Hematopoietic multipotent progenitor cell treated with erythropoietin and hydrocortisone succinate and interleukin-3 and kit ligand, for 8 days (in vitro differentiated cells): ENCODE data around the gene PRODH2.

Experiments
- DNase-seq: peaks from one replicate; pipeline ENCODE4 v3.0.0-alpha.2; 2015

The PRODH2 gene

GRCh38 chr19:35793381-35794165 is 19.1 kb downstream of the PRODH2 start:
- DNase-seq = no peak

DNA sequence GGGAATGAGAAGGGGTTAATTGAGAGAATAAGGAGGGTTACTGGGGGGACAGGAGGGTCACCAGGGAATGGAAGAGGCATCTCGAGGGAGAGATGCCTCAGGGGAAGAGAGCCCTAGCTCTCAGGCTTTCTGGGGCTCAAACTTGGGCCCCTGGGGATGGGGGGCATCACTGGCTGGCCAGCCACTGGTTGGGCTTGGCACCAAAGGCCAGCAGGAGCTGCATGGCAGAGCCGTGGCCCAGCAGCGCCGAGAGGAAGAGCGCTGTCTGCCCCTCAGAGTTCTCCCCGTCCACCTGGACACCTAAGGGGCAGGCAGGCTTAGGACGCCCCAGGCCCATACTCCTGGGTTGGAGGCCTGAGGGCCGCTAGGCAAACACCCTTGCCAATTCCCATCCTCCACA is 19.8 kb downstream of the PRODH2 start:
- DNase-seq = no peak

- no peak for DNase-seq
Observed at GRCh38 chr19:35792312-35792711, 20.3 kb downstream of the PRODH2 start.

DNA sequence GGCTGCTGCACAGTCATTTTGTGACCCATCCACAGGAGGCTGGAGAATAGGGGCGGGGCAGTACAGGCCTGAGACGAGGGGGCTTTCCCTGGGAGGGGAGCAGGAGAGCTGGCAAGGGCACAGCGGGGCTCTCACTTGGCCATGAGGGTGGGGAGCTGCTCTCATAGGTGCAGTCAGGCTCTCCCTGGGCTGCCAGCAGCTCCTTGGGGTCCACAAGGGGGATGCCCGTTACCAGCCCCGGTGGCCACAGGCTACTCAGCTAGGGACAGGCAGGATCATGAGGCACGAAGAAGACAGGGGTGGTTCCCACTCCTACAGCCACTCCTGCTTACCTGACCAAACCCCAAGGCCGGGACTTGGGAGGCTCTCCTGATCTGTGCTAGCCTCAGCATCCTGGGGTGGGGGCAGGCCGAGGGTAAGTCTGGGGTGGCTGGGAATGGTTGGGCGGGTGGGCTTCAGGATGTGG is 20.8 kb downstream of the PRODH2 start:
- DNase-seq = no peak

- DNase-seq = no peak
Observed at GRCh38 chr19:35790981-35791813, 21.4 kb downstream of the PRODH2 start.

DNA sequence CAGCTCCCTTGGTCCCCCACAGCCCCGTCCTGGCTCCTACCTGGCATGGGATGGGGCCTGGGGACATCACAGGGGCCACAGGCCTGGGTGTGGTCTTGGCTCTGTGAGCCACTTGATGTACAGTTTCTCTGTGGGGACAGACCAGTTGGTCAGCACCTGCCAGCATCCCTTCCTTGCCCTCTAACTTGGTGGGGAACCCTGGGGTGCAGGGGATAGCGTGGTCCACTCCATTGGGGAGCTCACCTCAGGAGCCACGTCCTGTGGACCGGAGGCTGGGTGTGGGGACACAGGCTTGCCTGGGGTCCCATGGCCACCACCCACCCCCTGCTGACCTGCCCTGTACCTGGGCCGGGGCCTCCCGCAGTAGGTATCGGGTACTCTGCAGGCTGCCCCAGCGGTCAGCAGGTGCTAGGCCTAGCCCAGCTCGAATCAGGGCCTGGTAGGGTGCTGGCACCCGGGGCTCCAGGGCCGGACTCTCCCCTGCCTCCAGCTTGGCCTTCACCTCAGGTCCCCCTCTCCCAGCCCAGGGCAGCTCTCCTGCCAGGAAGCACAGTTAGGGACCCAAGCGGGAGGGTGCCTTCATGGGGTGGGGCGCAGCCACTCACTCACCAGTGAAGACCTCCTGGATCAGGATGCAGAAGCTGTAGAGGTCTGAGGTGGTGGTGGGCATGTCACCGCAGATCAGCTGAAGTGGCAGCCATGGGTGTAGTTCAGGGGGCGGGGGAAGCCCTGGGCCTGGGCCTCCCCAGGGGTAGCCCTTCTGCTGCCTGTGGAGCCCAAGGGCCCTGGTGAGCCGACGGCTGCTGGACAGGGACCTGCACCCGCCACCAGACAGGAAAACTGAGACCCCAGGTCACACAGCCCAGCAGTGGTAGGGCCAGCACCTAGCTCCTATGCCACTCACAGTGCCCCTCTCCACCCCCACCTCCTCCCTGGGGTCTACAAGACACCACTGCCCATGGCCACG is 22.4 kb downstream of the PRODH2 start:
- no peak for DNase-seq

DNA sequence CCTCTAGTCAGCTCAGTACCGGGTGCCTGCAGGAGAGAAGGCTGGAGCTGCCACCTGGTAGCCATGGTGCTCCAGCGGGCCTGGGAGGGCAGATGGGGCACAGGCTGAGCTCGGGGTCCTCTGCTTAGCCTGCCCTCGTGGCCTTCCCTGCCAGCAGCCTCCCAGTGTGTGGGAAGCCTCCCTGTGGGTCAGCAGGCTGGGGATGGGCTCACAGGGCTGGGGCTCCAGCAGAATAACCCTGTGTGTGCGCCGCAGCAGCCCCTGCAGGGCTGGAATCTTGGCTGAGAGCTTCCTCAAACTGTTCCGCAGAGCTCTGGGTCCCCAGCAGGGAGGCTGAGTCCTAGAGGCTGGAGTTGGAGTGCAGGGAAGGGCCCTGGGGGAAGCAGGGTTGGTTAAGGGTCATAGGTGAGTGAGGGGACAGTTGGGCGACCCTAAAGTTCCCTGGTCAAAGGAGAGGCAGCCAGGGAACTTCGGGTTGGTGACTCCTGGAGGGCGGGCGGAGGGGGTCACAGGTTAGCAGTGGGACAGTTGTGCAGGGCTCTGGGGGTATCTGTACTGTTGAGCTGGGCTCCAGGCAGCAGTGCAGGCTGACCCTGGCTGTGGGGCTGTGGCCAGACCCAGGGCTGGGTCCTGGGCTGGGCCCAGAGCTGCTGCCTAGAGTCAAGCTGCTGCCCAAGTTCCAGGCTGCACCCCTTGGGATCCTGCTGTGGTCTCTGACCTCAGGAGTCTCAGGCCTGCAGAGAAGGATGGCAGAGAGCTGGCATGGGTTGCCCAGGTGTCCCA is 23.3 kb downstream of the PRODH2 start:
- DNase-seq = no peak

- DNase-seq = no peak
Observed at GRCh38 chr19:35788205-35788960, 24.3 kb downstream of the PRODH2 start.

- DNase-seq = no peak
Observed at GRCh38 chr19:35787227-35787799, 25.3 kb downstream of the PRODH2 start.

DNA sequence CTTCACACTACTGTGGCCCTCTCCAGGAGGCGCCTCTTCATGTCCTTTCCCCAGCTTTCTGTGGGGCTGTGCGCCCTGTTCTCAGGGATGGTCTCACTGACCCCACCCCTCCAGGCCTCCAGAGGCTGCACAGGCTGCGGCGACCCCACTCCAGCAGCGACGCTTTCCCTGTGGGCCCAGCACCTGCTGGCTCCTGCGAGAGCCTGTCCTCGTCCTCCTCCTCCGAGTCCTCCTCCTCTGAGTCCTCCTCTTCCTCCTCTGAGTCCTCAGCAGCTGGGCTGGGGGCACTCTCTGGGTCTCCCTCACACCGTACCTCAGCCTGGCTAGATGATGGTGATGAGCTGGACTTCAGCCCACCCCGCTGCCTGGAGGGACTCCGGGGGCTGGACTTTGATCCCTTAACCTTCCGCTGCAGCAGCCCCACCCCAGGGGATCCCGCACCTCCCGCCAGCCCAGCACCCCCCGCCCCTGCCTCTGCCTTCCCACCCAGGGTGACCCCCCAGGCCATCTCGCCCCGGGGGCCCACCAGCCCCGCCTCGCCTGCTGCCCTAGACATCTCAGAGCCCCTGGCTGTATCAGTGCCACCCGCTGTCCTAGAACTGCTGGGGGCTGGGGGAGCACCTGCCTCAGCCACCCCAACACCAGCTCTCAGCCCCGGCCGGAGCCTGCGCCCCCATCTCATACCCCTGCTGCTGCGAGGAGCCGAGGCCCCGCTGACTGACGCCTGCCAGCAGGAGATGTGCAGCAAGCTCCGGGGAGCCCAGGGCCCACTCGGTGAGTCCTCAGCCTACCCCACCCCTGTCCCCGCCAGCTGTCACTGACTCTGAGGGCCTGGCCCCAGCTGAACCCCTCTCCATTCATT is 26.1 kb downstream of the PRODH2 start:
- no peak for DNase-seq

- no peak for DNase-seq
Observed at GRCh38 chr19:35785339-35785627, 27.4 kb downstream of the PRODH2 start.

DNA sequence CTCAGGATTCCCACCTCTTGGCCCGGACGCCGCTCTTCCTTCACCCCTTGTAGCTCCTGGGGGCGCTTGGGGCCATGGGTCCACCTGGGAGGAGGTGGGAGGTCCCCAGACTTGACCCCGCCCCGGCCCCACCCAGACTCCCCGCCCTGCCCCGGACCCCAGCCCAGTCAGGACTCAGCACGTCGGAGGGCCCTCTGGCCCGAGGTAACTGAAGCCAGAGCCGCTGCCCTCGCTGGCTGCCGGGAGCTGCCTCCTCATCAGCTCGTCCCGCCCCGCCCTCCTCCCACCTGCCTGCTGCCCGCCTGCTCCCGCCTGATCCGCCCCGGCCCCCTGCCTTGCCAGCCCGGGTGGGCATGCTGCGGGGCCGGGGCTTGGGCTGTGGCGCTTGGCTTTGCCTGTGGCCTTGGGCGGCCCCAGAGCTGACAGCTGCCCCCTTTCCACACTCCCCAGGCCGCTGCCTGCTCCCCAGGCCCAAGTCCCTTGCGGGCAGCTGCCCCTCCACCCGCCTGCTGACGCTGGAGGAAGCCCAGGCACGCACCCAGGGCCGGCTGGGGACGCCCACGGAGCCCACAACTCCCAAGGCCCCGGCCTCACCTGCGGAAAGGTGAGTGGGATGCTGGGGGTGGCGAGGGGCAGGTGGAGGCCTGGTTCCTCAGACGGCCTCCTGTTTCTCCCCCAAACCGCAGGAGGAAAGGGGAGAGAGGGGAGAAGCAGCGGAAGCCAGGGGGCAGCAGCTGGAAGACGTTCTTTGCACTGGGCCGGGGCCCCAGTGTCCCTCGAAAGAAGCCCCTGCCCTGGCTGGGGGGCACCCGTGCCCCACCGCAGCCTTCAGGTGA is 27.9 kb downstream of the PRODH2 start:
- DNase-seq = no peak

GRCh38 chr19:35783469-35784434 is 28.9 kb downstream of the PRODH2 start:
- DNase-seq = no peak

DNA sequence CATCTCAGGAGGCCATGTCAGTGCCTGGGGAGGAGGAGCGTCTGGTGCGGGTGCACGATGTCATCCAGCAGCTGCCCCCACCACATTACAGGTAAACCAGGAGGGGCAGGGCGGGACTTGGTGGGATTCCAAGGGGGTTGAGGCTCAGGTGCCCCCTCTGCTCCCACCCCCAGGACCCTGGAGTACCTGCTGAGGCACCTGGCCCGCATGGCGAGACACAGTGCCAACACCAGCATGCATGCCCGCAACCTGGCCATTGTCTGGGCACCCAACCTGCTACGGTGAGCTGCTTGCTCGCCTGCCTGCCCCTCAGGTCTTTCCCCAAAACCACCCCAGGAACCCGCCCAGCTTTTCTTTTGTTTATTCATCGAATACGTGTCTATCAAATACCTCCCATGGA is 30.1 kb downstream of the PRODH2 start:
- DNase-seq = no peak

DNA sequence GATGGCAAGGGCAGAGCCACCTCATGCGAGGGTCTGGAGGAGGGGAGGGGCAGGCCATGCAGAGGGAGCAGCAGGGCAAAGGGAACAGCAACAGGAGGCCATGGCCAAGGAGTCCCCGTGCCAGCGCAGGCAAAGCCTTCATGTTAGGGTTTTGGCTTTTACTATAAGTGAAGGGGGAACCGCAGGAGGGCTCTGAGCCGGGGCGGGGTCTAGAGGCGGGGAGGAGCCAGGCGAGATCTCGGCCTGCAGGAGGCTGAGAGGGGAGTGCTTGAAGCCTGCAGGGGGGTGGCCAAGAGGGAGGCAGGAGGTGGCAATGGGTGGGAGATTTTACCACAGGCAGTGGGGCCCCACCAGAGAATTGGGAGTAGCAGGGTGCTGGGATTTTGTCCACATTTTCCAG is 31.0 kb downstream of the PRODH2 start:
- DNase-seq = no peak

- no peak for DNase-seq
Observed at GRCh38 chr19:35780717-35781116, 31.9 kb downstream of the PRODH2 start.

DNA sequence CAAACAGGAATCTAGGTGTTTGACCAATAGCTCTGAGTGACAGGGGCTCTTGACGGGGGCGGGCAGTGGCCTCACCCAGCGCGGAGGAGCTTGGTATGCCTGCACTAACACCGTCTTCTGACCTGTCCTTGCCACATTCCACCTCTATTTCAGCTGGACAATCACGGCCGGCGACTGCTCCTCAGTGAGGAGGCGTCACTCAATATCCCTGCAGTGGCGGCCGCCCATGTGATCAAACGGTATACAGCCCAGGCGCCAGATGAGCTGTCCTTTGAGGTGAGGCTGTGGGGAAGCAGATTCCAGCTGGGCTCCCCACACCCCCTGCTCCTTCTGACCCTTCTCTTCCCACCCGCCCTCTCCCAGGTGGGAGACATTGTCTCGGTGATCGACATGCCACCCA is 32.6 kb downstream of the PRODH2 start:
- DNase-seq = no peak

- no peak for DNase-seq
Observed at GRCh38 chr19:35779033-35779432, 33.6 kb downstream of the PRODH2 start.
